Activated T-cell treated with anti-CD3 and anti-CD28 coated beads, Interleukin-2, amount 50 U/mL, for 4 hours (primary cell): Measurements from ENCODE around the gene PDIA6. TPM values are rescaled to one million over a fixed set of nuclear protein-coding genes. Genes with fewer than 3 reads are reported as not detected.

Source experiments
- ATAC-seq, 2 donors: fragments of 200-7000 bp; cut with Tn5 transposase; one replicate each; pipeline ENCODE4 v1.10.0; 2021
- DNase-seq: peaks from one replicate; pipeline ENCODE4 v3.0.0-alpha.2; 2020
- H3K27me3 Mint-ChIP-seq: one replicate; pipeline ENCODE4 v1.8.0; 2021; ENCODE audit warnings: low read depth, mixed read lengths
- H3K36me3 Mint-ChIP-seq: one replicate; pipeline ENCODE4 v1.8.0; 2022; ENCODE audit warnings: mixed read lengths; ENCODE audit not compliant: insufficient read depth
- H3K4me1 Mint-ChIP-seq: one replicate; pipeline ENCODE4 v1.8.0; 2021; ENCODE audit warnings: low read depth, mixed read lengths
- H3K4me3 Mint-ChIP-seq: one replicate; pipeline ENCODE4 v1.8.0; 2021; ENCODE audit warnings: mild to moderate bottlenecking, moderate library complexity, mixed read lengths
- H3K9me3 Mint-ChIP-seq: one replicate; pipeline ENCODE4 v1.8.0; 2021; ENCODE audit warnings: mixed read lengths
- total RNA-seq, 3 donors: library from RNA; stranded (reverse); gene quantifications; one replicate each; pipeline ENCODE4 v1.2.1, GENCODE V29; 2021

PDIA6 gene, protein sequence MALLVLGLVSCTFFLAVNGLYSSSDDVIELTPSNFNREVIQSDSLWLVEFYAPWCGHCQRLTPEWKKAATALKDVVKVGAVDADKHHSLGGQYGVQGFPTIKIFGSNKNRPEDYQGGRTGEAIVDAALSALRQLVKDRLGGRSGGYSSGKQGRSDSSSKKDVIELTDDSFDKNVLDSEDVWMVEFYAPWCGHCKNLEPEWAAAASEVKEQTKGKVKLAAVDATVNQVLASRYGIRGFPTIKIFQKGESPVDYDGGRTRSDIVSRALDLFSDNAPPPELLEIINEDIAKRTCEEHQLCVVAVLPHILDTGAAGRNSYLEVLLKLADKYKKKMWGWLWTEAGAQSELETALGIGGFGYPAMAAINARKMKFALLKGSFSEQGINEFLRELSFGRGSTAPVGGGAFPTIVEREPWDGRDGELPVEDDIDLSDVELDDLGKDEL
- total RNA-seq = 100 to 1,000 TPM; 169 to 241 (median 175) TPM

DNA sequence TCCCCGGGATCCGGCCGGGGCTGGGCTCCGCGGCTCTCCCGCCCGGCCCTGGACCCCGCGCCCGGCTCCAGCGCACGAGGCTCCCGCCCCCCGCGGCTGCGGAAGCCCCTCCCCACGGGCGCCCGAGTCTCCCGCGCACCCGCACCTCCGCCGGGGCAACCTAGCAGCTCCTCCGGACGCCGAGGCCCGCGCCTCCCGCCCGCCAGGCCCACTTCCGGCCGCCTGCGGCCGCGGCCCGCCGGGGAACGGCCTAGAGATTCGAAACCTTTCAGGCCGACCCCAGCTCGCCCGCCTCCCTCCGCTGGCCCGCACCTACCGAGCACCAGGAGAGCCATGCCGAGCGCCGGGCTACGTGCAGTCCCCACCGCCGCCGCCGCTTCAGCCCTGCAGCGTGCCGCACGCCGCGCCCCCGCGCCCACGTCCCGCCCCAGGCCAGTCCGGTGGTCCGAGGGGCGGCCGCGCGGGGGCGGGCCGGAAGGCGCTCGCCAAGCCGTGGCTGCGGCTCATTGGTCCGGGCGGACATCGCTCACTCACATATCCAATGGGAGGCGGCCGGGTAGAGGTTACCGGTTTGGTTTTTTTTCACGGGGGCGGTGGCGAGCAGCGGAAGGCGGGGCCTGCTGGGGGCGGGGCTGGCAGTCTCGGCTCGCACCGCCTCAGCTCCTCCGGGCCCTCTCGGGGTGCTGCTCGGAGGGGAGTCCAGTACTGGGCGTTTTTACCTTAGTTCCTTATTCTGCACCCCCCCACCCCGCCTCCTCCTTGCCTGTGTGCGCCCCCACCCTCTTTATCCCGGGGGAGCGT is at the start of gene PDIA6:
TSS of gene PDIA6 (minus strand) at position 424 of the 801 bp plus-strand sequence. CDS start at position 335, 89 bp downstream.
- H3K9me3 Mint-ChIP-seq = no peaks in the 10 kb centered on the region
- H3K4me1 Mint-ChIP-seq = peaks cover 34% of the 10 kb centered on the region
- H3K36me3 Mint-ChIP-seq = peaks cover 10% of the 10 kb centered on the region
- peak within 1 kb of the TSS; percentile 95 for H3K4me3 Mint-ChIP-seq
- ATAC-seq (peak; percentile 92), DNase-seq (peak; percentile 90)
- H3K27me3 Mint-ChIP-seq = no peaks in the 10 kb centered on the region

DNA sequence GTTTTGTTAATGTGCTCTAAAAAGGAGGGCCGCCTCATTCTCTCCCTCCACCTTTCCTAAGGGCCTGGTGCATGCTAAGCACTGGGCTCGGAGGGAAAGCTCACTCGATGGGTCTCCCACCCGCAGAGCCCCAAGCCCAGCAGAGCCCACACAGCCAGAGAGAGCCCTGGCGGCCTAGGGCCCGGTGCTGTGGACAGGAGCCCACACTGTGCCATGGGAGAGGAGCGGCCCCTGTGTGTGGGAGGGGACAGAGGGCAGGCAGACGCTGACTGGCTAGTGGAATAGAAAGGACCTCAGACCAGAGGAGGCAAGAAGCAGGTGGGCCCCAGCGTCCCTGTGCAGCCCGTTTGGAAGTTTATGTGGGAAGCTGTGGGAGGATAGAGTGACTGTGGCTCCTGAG is 49.7 kb upstream of the PDIA6 start:
- no peak for DNase-seq
- Mint-ChIP-seq H3K4me3 (no peak overlapping the region), H3K27me3 (peaks cover 27% of the 10 kb centered on the region), H3K4me1 (peaks cover 21% of the 10 kb centered on the region), H3K9me3 (no peaks in the 10 kb centered on the region), H3K36me3 (no peaks in the 10 kb centered on the region)
- ATAC-seq = no peak

DNA sequence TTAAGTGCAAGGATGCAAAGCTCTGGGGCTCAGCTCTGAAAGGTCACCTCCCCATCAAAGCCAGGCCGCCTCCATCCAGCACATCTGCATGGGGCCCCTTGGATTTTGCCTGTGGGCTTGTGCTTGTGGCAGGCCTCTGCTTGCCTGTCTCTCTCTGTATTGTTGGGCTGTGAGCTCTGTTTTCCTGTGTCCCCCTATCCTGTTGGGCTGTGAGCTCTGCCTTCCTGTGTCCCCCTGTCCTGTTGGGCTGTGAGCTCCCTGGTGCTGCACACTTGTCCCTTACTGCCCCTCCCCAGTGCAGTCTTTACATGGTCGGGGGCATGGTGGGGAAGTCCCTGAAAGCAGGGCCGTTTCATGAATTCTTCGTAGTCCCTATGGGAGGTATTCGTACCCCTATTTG is 49.2 kb upstream of the PDIA6 start:
- H3K4me1 Mint-ChIP-seq = peaks cover 21% of the 10 kb centered on the region
- DNase-seq (no peak), ATAC-seq (no peak)
- no peak overlapping the region for H3K4me3 Mint-ChIP-seq
- no peaks in the 10 kb centered on the region for H3K9me3 Mint-ChIP-seq
- peaks cover 27% of the 10 kb centered on the region for H3K27me3 Mint-ChIP-seq
- no peaks in the 10 kb centered on the region for H3K36me3 Mint-ChIP-seq

DNA sequence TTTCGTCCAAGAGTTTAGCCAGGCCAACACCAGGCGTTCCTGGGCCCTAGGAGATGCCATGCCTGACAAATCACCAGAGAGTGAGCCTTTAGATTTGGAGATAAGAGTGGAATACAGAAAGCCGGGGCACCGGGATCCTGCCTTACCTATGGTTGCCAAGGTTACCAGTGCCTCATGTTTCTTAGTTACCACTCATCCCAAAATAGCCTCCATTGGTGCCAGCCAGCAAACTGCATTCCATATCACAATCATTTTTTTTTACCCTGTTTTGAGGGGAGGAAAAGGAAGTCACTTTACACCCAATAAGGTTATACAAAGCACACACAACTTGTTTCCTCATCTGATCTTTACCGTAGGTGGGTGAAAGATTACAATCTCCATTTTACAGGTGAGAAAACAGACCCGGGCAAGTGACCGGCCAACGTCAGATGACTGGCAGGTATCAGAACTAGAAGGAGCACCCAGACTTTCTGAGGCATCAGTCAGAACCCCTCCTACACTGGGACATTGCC is 48.3 kb upstream of the PDIA6 start:
- Mint-ChIP-seq H3K9me3 (no peaks in the 10 kb centered on the region), H3K36me3 (no peaks in the 10 kb centered on the region), H3K27me3 (peaks cover 26% of the 10 kb centered on the region), H3K4me3 (no peak overlapping the region), H3K4me1 (peaks cover 19% of the 10 kb centered on the region)
- DNase-seq (no peak), ATAC-seq (no peak)

DNA sequence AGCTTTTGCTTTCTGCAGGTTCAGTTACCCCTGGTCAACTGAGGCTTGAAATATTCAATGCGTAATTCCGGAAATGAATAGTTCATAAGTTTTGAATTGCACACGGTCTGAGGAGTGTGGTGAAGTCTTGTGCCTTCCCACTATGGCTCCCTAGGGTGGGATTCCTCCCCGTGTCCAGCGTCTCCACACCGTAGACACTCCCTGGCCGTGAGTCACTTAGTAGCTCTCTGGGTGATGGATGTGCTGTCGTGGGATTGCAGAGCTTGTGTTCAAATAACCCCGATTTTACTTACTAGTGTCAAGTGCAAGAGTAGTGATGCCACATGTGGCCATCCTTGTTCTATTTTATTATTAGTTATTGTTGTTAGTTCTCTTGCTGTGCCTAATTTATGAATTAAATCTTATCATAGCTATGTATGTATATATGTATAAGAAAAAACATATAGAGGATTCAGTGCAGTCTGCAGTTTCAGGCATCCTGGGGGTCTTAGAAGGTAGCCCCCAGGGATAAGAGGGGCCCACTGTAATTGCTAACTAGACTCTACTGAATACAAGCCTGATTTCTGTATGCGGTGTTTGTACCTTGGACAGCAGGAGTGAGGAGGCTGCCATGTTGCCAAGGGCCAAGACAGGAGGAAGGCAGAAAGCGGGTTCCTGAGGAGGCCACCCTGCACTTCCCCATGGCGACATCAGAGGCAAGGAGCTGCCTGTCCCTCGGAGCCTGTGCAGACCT is 47.7 kb upstream of the PDIA6 start:
- H3K4me1 Mint-ChIP-seq = peaks cover 19% of the 10 kb centered on the region
- peaks cover 29% of the 10 kb centered on the region for H3K27me3 Mint-ChIP-seq
- H3K36me3 Mint-ChIP-seq = no peaks in the 10 kb centered on the region
- DNase-seq (no peak), ATAC-seq (no peak)
- H3K4me3 Mint-ChIP-seq = no peak overlapping the region
- no peaks in the 10 kb centered on the region for H3K9me3 Mint-ChIP-seq

DNA sequence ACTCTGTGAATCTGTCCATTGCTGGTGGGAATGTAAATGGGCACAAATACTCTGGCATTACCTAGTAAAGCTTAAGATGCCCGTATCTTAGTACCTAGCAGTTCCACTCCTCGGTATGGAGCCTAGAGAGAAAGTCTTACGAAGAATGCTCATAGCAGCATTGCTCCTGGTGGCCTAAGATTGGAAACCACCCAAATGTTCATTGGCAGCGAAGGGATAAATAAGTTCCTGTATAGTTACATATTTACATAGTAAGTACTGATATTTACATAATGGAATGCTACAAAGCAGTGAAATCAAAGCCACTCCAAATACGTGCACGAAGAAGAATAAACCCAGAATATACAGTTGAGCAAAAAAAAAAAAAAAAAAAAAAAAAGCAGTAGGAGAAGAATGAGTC is 46.7 kb upstream of the PDIA6 start:
- Mint-ChIP-seq H3K9me3 (no peaks in the 10 kb centered on the region), H3K4me1 (peaks cover 13% of the 10 kb centered on the region), H3K36me3 (no peaks in the 10 kb centered on the region), H3K27me3 (peaks cover 35% of the 10 kb centered on the region), H3K4me3 (no peak overlapping the region)
- ATAC-seq = no peak
- no peak for DNase-seq

DNA sequence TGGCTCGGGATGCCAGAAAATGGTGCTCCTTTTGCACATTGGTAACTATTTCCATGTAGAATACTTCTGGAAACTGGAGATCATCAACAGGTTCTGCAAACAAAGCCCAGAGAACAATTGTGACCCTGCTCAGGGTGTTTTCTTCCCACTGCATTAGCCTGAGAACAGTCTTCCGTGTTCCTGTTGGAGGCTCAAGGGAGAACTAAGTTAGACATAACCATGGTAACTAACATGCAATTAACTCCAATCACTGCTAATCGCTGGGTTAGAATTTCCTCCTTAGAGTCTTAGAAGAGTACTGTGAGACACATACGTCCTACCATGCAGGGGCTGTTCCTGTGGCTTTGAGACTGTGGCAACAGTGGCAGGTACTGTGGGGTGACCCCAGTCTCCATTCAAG is 36.0 kb upstream of the PDIA6 start:
- DNase-seq (no peak), ATAC-seq (no peak)
- Mint-ChIP-seq H3K4me3 (no peak overlapping the region), H3K9me3 (no peaks in the 10 kb centered on the region), H3K27me3 (peaks cover 10% of the 10 kb centered on the region), H3K4me1 (no peaks in the 10 kb centered on the region), H3K36me3 (no peaks in the 10 kb centered on the region)

DNA sequence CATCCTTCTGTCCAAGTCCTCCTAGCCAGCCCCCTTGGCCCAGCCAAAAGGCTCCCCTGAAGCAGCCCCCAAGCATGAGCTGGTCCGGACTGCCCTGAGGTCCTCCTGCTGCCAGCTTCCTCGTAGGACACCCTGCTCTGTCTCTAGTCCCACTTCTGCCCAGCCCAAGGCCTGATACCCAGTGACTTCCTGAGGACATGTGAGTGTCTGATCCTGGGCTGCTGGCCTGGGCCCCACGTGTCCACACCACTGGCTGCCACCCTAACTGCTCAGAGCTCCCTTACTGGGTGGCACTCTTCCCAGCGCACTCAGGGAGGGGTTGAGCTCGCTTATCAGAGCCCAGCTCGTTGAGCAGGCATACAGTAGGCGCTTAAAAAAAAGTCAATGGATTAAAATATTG is 34.4 kb upstream of the PDIA6 start:
- ATAC-seq (no peak), DNase-seq (no peak)
- Mint-ChIP-seq H3K4me3 (no peak overlapping the region), H3K27me3 (peaks cover 10% of the 10 kb centered on the region), H3K36me3 (no peaks in the 10 kb centered on the region), H3K9me3 (peaks cover 6% of the 10 kb centered on the region), H3K4me1 (no peaks in the 10 kb centered on the region)

DNA sequence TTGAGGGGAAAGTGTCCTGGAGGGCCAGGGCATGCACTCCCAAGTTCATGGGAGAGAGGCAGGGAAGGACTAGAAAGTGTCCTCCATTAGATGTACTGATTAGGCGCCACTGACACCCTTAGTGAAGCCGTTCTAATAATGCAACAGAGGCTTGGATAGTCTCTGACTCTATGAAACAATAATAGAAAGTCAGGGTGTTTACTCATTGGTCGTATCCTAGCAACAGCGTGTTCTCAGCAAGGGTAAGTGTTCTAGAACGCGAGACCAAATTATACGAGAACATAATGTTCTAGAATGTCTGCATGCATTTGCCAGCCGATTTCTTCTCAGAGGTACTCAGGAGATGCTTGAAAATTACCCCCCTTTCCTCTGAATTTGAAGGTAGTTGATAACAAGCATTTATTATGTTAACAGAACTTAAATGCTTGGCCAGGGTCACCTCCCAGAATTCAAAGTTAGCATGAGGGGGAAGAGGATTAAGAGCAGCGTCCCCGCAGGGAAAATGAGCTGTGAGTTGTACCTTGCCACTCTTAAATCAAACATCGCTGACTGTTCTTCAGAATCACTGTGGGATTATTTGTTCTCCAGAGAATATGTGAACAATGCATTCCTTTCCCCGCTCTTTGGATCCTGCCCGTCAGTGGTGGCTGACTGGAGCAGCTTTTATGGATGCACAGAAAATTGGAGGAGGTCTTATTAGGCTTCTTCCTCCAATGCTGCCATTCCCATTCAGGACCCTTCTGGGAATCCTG is 33.7 kb upstream of the PDIA6 start:
- Mint-ChIP-seq H3K4me3 (no peak overlapping the region), H3K36me3 (no peaks in the 10 kb centered on the region), H3K4me1 (no peaks in the 10 kb centered on the region), H3K9me3 (peaks cover 11% of the 10 kb centered on the region), H3K27me3 (peaks cover 10% of the 10 kb centered on the region)
- no peak for ATAC-seq
- DNase-seq = no peak

DNA sequence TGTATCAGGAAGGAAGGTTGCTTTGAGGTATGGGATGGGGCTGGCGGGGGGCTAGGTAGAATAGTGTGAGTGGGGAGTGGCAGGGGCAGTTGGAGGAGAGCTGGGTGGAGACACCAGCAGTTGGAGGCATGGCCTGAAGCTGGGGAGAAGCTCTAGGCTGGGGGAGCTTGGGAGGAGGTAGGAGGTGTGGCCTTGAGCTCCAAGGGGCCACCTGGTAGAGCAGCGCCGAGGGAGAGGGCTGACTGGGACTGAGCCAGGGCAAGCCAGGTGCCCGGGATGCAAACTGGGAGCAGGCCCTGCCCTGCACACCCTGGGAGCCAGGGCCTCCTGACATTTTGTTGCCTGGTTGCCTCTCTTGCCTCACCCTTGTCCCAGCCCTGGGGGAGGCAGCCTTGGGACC is 33.1 kb upstream of the PDIA6 start:
- peaks cover 10% of the 10 kb centered on the region for H3K27me3 Mint-ChIP-seq
- DNase-seq (no peak), ATAC-seq (no peak)
- H3K4me1 Mint-ChIP-seq = no peaks in the 10 kb centered on the region
- H3K36me3 Mint-ChIP-seq = no peaks in the 10 kb centered on the region
- peaks cover 17% of the 10 kb centered on the region for H3K9me3 Mint-ChIP-seq
- no peak overlapping the region for H3K4me3 Mint-ChIP-seq

DNA sequence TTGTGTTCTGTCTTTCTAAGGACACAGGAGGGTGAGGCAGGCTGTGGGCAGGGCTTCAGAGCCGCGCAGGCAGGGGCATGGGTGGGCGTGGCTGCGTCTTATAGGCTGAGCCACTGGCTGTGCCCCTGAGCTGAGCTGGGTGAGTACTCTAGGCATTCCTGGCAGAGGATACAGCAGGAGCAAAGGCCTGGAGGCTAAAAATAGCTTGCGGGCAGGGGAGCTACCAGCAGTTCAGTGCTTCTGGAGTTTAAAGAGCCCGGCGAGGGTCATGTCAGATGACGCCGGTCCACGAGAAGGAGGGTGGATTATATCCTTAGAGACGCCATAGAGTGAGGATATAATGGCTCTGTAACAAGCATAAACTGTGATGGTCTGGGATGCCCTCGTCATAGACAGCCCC is 31.5 kb upstream of the PDIA6 start:
- DNase-seq (no peak), ATAC-seq (no peak)
- Mint-ChIP-seq H3K9me3 (peaks cover 26% of the 10 kb centered on the region), H3K27me3 (peaks cover 13% of the 10 kb centered on the region), H3K4me3 (no peak overlapping the region), H3K36me3 (no peaks in the 10 kb centered on the region), H3K4me1 (no peaks in the 10 kb centered on the region)

DNA sequence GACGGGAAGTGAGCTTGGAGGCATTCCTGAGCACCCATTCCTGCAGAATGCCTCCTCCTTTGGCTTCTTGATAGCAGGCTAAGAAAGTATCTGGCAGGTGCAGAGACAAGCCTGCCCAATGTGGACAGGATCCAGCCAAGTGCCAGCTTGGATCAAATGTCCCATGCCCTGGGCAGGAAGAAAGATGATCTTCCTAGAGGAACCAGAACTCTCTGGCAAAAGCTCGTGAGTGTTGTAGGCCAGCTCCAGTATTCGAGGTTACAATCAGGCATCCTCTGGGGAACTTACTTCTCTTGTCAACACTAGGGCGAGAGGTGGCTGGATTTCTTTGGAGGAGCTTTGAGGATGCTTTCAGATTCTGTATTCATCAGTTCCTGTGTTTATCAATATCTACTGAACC is 29.9 kb upstream of the PDIA6 start:
- DNase-seq (no peak), ATAC-seq (no peak)
- Mint-ChIP-seq H3K36me3 (no peaks in the 10 kb centered on the region), H3K27me3 (peaks cover 16% of the 10 kb centered on the region), H3K9me3 (peaks cover 26% of the 10 kb centered on the region), H3K4me3 (no peak overlapping the region), H3K4me1 (no peaks in the 10 kb centered on the region)

DNA sequence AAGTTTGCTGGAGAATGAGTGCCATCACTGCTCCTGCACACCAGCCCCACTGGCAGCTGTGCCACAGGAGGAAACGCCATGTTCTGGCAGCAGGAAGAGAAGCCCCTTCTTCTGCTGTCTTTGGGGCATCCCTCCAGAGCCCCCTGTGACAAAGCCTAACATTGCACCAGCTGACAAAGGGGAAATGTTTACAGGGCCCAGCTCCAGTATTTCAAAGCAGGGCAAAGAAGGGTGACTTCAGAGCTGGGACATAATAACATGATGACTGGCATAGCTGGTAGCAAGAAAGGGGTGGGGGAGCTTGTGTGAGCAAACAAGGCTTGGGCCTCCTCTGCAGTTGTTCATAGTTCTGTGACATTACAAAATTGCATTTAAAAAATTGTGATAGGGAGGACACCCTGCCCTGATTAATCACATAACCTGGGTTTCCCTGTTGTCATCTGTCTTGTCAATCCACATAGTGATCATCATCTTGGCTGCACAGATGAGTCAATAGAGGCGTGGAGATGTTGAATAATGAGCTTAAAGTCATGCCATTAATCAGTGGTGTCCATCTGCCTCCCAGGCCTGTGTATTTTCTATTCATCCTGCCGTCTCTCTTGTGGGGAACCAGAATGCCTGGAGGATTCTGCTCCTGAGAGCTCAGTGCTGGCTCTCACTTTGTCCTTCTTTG is 29.1 kb upstream of the PDIA6 start:
- H3K4me3 Mint-ChIP-seq = no peak overlapping the region
- H3K9me3 Mint-ChIP-seq = peaks cover 26% of the 10 kb centered on the region
- no peaks in the 10 kb centered on the region for H3K4me1 Mint-ChIP-seq
- DNase-seq (no peak), ATAC-seq (no peak)
- H3K36me3 Mint-ChIP-seq = no peaks in the 10 kb centered on the region
- H3K27me3 Mint-ChIP-seq = peaks cover 16% of the 10 kb centered on the region
